H9 (cell line): Measurements from ENCODE around the gene SLC4A7. TPM values are rescaled to one million over a fixed set of nuclear protein-coding genes. Genes with fewer than 3 reads are reported as not detected.

Experiments
- DNase-seq: peaks from one replicate; pipeline ENCODE4 v3.0.0-alpha.2; 2017
- H2AFZ ChIP-seq: one replicate; pipeline ENCODE4 v1.6.1; 2013; ENCODE audit warnings: mild to moderate bottlenecking, low read length, control low read depth, moderate library complexity
- H2AK5ac ChIP-seq: 2 replicates; pipeline ENCODE4 v1.6.1; 2013; ENCODE audit warnings: low read length, control low read depth, mixed read lengths; ENCODE audit not compliant: insufficient read length
- H2BK120ac ChIP-seq: one replicate; pipeline ENCODE4 v1.6.1; 2013; ENCODE audit warnings: low read depth, mild to moderate bottlenecking, low read length, control low read depth, inconsistent platforms; ENCODE audit not compliant: poor library complexity, severe bottlenecking
- H2BK12ac ChIP-seq: 2 replicates; pipeline ENCODE4 v1.6.1; 2013; ENCODE audit warnings: low read length, control low read depth, mixed read lengths, low read depth; ENCODE audit not compliant: insufficient read length
- H2BK15ac ChIP-seq: 2 replicates; pipeline ENCODE4 v1.6.1; 2013; ENCODE audit warnings: low read depth, low read length, control low read depth
- H2BK20ac ChIP-seq: one replicate; pipeline ENCODE4 v1.6.1; 2013; ENCODE audit warnings: low read depth, mild to moderate bottlenecking, low read length, control low read depth, inconsistent platforms; ENCODE audit not compliant: poor library complexity, severe bottlenecking
- H2BK5ac ChIP-seq: 2 replicates; pipeline ENCODE4 v1.6.1; 2013; ENCODE audit warnings: low read length, control low read depth, mixed read lengths; ENCODE audit not compliant: insufficient read length
- H3K14ac ChIP-seq: 2 replicates; pipeline ENCODE4 v1.6.1; 2013; ENCODE audit warnings: low read length, control low read depth; ENCODE audit not compliant: insufficient read depth
- H3K18ac ChIP-seq: 2 replicates; pipeline ENCODE4 v1.6.1; 2013; ENCODE audit warnings: low read depth, mild to moderate bottlenecking, mixed read lengths, low read length, control low read depth; ENCODE audit not compliant: insufficient read length
- H3K23ac ChIP-seq: 2 replicates; pipeline ENCODE4 v1.6.1; 2013; ENCODE audit warnings: low read length, control low read depth, mixed read lengths, low read depth; ENCODE audit not compliant: insufficient read length
- H3K23me2 ChIP-seq: 2 replicates; pipeline ENCODE4 v1.6.1; 2013; ENCODE audit warnings: low read depth, mild to moderate bottlenecking, mixed read lengths, low read length, control low read depth; ENCODE audit not compliant: insufficient read length, poor library complexity, severe bottlenecking
- H3K27ac ChIP-seq: 2 replicates; pipeline ENCODE4 v1.5.1; 2013; ENCODE audit warnings: low read length, control low read depth, mixed read lengths, low read depth; ENCODE audit not compliant: insufficient read length
- H3K27me3 ChIP-seq: 2 replicates; pipeline ENCODE4 v1.6.1; 2013; ENCODE audit warnings: low read length, control low read depth, inconsistent platforms; ENCODE audit not compliant: insufficient read depth
- H3K4ac ChIP-seq: 2 replicates; pipeline ENCODE4 v1.6.1; 2013; ENCODE audit warnings: low read depth, mild to moderate bottlenecking, control low read depth, inconsistent platforms, low read length, moderate library complexity
- H3K4me1 ChIP-seq: 2 replicates; pipeline ENCODE4 v1.6.1; 2013; ENCODE audit warnings: low read length, control low read depth, inconsistent platforms; ENCODE audit not compliant: insufficient read depth
- H3K4me2 ChIP-seq: 2 replicates; pipeline ENCODE4 v1.6.1; 2013; ENCODE audit warnings: low read length, control low read depth, mixed read lengths; ENCODE audit not compliant: insufficient read length, insufficient read depth
- H3K56ac ChIP-seq: 2 replicates; pipeline ENCODE4 v1.6.1; 2013; ENCODE audit warnings: low read depth, mild to moderate bottlenecking, mixed read lengths, low read length, control low read depth; ENCODE audit not compliant: insufficient read length
- H3K79me1 ChIP-seq: 2 replicates; pipeline ENCODE4 v1.6.1; 2013; ENCODE audit warnings: low read depth, mild to moderate bottlenecking, moderate library complexity, low read length, control low read depth, inconsistent platforms; ENCODE audit not compliant: insufficient read depth, poor library complexity, severe bottlenecking
- H3K79me2 ChIP-seq: 2 replicates; pipeline ENCODE4 v1.6.1; 2013; ENCODE audit warnings: low read length, control low read depth, inconsistent platforms; ENCODE audit not compliant: insufficient read depth
- H3K9ac ChIP-seq: 2 replicates; pipeline ENCODE4 v1.6.1; 2013; ENCODE audit warnings: low read length, control low read depth, mixed read lengths; ENCODE audit not compliant: insufficient read length; ENCODE audit errors: extremely low read depth
- H3K9me3 ChIP-seq: one replicate; pipeline ENCODE4 v1.6.1; 2013; ENCODE audit warnings: low read depth, low read length, inconsistent platforms; ENCODE audit not compliant: control insufficient read depth
- H3T11ph ChIP-seq: one replicate; pipeline ENCODE4 v1.6.1; 2013; ENCODE audit warnings: mild to moderate bottlenecking, low read length, control low read depth, inconsistent platforms
- H4K20me1 ChIP-seq: one replicate; pipeline ENCODE4 v1.6.1; 2013; ENCODE audit not compliant: control insufficient read depth, insufficient read length, insufficient read depth
- H4K5ac ChIP-seq: 2 replicates; pipeline ENCODE4 v1.6.1; 2013; ENCODE audit warnings: low read depth, mild to moderate bottlenecking, mixed read lengths, low read length, control low read depth; ENCODE audit not compliant: insufficient read length
- H4K8ac ChIP-seq: replicated peaks from 2 replicates; pipeline ENCODE4 v1.6.1; 2013; ENCODE audit warnings: low read length, control low read depth, mixed read lengths, low read depth; ENCODE audit not compliant: insufficient read length
- H4K91ac ChIP-seq: 2 replicates; pipeline ENCODE4 v1.6.1; 2013; ENCODE audit warnings: low read depth, mild to moderate bottlenecking, moderate library complexity, mixed read lengths, low read length, control low read depth; ENCODE audit not compliant: insufficient read length
- H3K27ac Mint-ChIP-seq, 3 experiments: 2 replicates in 2 of 3; 3 replicates in 1 of 3; pipeline ENCODE4 v1.8.0; 2020 to 2021; ENCODE audit warnings: mixed read lengths in 3 of 3, mild to moderate bottlenecking in 1 of 3, moderate library complexity in 1 of 3
- H3K27me3 Mint-ChIP-seq: 2 replicates; pipeline ENCODE4 v1.8.0; 2021; ENCODE audit warnings: low read depth, mild to moderate bottlenecking, moderate library complexity, mixed read lengths
- H3K36me3 Mint-ChIP-seq, 3 experiments: 2 replicates in 2 of 3; 3 replicates in 1 of 3; pipeline ENCODE4 v1.8.0; 2020 to 2021; ENCODE audit warnings: low read depth in 3 of 3, mixed read lengths in 3 of 3; ENCODE audit not compliant: insufficient read depth in 1 of 3
- H3K4me1 Mint-ChIP-seq, 2 experiments: 2 replicates each; pipeline ENCODE4 v1.8.0; 2020; ENCODE audit warnings: mixed read lengths in 2 of 2
- H3K4me3 Mint-ChIP-seq, 2 experiments: 2 replicates in 1 of 2; 3 replicates in 1 of 2; pipeline ENCODE4 v1.8.0; 2020 to 2021; ENCODE audit warnings: mild to moderate bottlenecking in 2 of 2, mixed read lengths in 2 of 2, moderate library complexity in 1 of 2
- H3K9me3 Mint-ChIP-seq, 2 experiments: 2 replicates in 1 of 2; 3 replicates in 1 of 2; pipeline ENCODE4 v1.8.0; 2020; ENCODE audit warnings: mild to moderate bottlenecking in 2 of 2, mixed read lengths in 2 of 2, moderate library complexity in 1 of 2
- WGBS: extraction: QIAGEN DNeasy Blood & Tissue Kit; methylation state at CpG from one replicate; pipeline ENCODE4 v1.1.7; 2013; ENCODE audit warnings: missing lambda C conversion rate, low lambda C conversion rate, mixed read lengths; ENCODE audit not compliant: insufficient read length; ENCODE audit errors: extremely low coverage; 5-methylcytosine and 5-hydroxymethylcytosine counted together
- total RNA-seq: library from RNA; stranded (reverse); gene quantifications from 2 replicates; pipeline ENCODE4 v1.2.1, GENCODE V29; 2021
- TF ChIP-seq, protein P1 (sequence below): fragments of 200-600 bp; sonication (generic); conservative IDR thresholded peaks from 3 replicates; pipeline ENCODE4 v1.8.0; 2021; ENCODE audit warnings: antibody characterized with exemption, mild to moderate bottlenecking

Gene SLC4A7
- total RNA-seq, 1 experiment from 2014 or later: 46.1 TPM

DNA sequence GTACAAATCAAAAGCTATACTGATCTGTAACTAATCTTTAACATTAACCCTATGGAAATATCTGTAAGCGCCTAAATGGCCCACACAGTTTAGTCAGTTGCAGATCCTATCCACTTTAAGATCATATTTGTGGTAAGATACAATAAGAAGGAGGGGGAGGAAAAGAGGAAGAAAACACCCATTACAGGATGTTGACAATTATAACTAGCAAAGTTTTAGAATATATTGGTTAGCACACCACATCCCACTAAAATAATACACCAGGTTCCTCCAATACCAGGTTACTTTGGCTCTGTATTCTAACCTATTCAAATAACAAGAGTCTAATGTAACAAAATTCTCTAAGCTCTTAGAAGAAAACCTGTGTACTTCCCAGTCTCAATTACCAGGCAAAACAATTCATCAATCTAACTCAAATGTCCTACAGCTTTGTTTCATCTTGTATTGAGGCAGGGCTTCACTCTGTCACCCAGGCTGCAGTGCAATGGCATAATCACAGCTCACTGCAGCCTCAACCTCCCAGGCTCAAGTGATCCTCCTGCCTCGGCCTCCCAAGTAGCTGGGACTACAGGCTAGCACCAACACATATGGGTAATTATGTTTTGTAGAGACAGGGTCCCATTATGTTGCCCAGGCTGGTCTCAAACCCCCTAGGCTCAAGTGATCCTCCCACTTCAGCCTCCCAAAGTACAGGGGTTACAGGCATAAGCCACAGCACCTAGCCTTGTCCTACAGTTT lies 4.2 kb downstream of the SLC4A7 start:
- peaks cover 3% of the 10 kb centered on the region in 2 experiments; a peak in 3 of 5 replicates for H3K9me3 Mint-ChIP-seq
- Histone ChIP-seq H3K27ac (no peak overlapping the region), H3K4me2 (no peak overlapping the region), H4K8ac (no peak overlapping the region), H3K14ac (no peak overlapping the region), H3K27me3 (no peaks in the 10 kb centered on the region), H3K4ac (no peak overlapping the region), H3T11ph (no peak overlapping the region), H3K4me1 (no peaks in the 10 kb centered on the region), H3K9ac (no peak overlapping the region), H3K23ac (no peak overlapping the region), H3K56ac (no peak overlapping the region), H2BK12ac (no peak overlapping the region), H2BK5ac (no peak overlapping the region), H3K79me1 (peaks cover 10% of the 10 kb centered on the region), H2BK20ac (no peak overlapping the region), H2BK120ac (no peak overlapping the region), H2AFZ (no peak overlapping the region), H4K5ac (no peak overlapping the region), H3K9me3 (no peaks in the 10 kb centered on the region), H4K20me1 (no peaks in the 10 kb centered on the region), H3K18ac (no peak overlapping the region), H2BK15ac (no peak overlapping the region), H2AK5ac (no peak overlapping the region), H4K91ac (no peak overlapping the region), H3K23me2 (peaks cover 4% of the 10 kb centered on the region), H3K79me2 (peaks cover 70% of the 10 kb centered on the region; the same call in 1 of the 2 replicates)
- peaks cover 4% of the 10 kb centered on the region; the same call in 1 of the 2 replicates for H3K27me3 Mint-ChIP-seq
- no CpG with 5 or more reads among the region's 2 CpGs for WGBS
- no peak overlapping the region for H3K27ac Mint-ChIP-seq
- no peak overlapping the region; a peak in 1 of 5 replicates for H3K4me3 Mint-ChIP-seq
- peaks cover 21 to 24% of the 10 kb centered on the region in 2 experiments for H3K4me1 Mint-ChIP-seq
- H3K36me3 Mint-ChIP-seq: peaks cover 18 to 39% (median 22%) of the 10 kb centered on the region in 3 experiments
- TF ChIP-seq, protein P1, sequence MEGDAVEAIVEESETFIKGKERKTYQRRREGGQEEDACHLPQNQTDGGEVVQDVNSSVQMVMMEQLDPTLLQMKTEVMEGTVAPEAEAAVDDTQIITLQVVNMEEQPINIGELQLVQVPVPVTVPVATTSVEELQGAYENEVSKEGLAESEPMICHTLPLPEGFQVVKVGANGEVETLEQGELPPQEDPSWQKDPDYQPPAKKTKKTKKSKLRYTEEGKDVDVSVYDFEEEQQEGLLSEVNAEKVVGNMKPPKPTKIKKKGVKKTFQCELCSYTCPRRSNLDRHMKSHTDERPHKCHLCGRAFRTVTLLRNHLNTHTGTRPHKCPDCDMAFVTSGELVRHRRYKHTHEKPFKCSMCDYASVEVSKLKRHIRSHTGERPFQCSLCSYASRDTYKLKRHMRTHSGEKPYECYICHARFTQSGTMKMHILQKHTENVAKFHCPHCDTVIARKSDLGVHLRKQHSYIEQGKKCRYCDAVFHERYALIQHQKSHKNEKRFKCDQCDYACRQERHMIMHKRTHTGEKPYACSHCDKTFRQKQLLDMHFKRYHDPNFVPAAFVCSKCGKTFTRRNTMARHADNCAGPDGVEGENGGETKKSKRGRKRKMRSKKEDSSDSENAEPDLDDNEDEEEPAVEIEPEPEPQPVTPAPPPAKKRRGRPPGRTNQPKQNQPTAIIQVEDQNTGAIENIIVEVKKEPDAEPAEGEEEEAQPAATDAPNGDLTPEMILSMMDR: no peak
- no peak for DNase-seq
